Stimulated activated CD8-positive, alpha-beta memory T cell treated with anti-CD3 and anti-CD28 coated beads, Interleukin-4, amount 100 ng/mL, for 24 hours (primary cell): ENCODE results near the gene ATP23.

Experiments used
- DNase-seq: peaks from one replicate; pipeline ENCODE4 v3.0.0-alpha.2; 2020; ENCODE audit warnings: low read depth

Gene ATP23, protein sequence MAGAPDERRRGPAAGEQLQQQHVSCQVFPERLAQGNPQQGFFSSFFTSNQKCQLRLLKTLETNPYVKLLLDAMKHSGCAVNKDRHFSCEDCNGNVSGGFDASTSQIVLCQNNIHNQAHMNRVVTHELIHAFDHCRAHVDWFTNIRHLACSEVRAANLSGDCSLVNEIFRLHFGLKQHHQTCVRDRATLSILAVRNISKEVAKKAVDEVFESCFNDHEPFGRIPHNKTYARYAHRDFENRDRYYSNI

DNA sequence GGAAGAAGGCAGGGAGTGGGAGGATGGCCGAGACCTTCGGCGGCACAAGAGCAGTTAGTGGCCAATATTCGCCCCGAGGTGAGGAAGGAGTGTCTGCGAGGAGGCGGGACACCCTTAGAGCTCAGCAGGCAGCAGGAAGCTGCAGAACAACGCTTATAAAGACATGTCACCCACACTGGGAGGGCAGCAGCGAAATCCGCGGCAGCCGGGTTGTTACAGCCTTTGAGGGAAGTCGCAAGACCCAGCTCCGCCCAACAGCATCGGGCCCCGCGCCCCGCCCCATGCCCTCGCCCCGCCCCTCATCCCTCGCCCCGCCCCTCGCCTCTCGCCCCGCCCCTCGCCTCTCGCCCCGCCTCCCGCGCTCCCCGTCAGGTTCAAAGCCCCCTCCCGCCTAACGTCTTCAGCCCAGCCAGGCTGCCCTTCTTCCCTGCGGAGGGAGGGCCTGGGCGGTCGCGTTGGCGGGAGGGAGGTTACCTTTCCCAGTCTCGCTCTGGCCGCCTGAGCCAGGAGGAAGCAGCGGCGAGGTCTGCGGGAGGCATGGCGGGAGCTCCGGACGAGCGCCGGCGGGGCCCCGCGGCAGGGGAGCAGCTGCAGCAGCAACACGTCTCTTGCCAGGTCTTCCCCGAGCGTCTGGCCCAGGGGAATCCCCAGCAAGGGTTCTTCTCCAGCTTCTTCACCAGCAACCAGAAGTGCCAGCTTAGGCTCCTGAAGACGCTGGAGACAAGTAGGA lies at the start of gene ATP23:
ATP23 (plus strand) TSS at position 403 of the 730 bp plus-strand sequence; CDS start at position 538, 135 bp downstream.
- peak; percentile 74 for DNase-seq

DNA sequence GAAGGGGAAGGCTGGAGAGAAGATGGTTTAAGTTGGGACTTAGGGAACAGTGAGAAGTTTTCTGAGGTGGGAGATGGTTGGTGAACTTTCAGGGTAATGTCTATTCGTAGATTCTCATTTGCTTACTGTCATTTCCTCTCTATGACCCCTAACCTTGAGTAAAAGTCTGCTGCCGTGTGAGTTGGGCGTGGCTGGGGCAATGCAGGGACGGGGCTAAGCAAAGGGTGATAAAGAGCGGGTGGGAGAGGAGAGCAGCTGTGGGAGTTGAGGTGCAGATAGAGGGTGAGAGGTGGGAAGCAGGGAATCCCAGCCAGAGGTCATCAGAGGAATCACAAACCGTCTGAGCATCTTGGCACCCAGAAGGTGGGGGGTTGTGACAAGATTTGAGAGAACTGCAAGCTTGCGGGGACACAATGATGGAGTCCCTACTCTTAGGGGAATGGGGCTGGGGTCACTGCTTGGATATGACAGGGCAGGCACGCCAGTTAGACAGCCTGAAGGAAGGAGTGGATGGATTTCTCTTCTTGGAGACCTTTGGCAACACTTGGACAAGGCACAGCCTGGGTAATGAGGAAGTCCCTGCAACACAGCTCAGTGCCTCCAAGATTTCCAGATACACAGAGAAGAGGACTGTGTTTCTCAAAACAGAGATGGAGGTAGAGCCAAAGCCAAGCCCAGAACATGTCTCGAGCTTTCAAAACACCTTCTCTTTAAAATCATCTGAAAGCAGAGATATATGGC lies 49.0 kb upstream of the ATP23 start:
- no peak for DNase-seq

DNA sequence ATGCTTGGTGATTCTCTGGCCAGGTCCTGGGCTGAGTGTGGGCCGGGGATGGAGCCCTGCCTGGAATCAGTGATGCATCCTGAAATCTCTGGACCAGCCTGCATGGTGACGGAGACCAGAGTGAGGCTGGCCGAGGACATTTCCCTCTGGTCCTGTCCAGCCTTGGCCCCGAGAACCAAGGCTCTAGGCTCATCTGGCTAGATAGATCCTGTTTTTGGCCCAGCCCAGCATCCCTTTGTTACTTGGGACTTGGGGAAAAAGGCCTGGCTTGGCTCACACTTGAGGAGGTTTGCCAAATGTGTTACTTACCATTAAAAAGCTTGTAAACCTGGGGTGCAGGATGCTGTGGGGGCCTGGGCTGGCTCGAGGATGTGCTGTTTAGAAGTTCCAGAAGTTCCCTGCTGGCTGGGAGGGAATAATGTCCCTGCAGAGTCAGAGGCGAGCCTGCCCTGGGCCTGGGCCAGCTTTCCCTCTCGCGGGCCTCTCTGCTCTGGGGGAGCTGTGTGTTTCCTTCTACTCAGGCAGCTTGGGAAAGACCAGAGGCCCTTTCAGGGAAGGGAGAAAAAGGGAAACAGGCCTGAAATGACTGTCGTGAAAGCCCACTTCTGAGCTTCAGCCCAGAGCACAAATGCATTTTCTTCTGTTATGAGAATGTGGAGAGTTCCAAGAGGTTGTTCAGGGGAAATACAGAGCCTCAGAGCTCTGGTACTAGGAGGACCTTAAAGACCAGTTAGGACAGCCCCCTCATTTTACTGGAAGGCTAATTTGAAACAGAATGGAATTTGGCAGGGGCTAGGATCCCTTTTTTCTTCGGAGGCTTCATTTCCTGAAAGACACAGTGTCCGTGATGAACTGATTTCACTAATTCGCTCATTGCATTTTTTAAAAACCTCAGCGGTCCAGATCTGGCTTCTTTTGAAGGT lies 47.7 kb upstream of the ATP23 start:
- DNase-seq: no peak

DNA sequence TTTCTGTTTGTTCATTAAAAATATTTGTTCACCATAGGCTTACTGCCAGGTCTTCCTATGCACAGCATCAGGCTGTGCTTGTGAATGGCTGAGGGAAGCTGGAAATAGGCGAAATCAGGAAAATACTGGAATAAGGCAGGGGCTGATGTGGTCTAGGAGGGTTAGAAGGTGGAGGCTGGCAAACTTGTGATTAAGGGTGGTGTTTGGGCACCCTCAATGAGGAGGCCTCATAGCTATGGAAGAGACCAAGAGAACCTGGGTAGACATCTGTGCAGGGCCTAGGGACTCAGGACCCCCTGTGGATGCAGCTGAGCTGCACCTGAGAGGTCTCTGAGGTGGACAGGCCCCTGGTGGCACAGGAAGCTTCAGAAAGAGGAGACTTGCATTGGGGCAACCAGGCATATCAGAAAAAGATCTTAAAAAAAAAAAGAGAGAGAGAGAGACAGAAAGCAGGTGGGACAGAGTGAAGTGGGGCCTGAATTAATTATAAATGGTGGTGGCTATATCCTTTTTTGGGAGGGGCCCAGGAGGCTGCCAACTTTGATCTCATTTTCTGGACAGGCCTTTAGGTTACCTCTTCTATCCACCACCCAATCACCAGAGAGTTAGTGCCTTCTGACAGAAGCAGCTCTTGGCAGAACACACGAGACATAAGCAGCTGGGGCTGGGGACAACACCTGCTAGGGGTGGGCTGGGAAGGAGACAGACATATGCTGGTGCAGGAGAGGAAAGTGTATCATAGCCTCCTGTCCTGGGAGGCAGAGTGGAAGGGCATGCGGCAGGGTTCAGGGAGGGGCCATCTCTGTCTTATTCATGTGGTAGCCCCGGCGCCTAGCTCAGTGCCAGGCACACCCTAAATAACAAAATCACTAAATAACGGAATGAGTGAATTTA lies 46.7 kb upstream of the ATP23 start:
- no peak for DNase-seq

DNA sequence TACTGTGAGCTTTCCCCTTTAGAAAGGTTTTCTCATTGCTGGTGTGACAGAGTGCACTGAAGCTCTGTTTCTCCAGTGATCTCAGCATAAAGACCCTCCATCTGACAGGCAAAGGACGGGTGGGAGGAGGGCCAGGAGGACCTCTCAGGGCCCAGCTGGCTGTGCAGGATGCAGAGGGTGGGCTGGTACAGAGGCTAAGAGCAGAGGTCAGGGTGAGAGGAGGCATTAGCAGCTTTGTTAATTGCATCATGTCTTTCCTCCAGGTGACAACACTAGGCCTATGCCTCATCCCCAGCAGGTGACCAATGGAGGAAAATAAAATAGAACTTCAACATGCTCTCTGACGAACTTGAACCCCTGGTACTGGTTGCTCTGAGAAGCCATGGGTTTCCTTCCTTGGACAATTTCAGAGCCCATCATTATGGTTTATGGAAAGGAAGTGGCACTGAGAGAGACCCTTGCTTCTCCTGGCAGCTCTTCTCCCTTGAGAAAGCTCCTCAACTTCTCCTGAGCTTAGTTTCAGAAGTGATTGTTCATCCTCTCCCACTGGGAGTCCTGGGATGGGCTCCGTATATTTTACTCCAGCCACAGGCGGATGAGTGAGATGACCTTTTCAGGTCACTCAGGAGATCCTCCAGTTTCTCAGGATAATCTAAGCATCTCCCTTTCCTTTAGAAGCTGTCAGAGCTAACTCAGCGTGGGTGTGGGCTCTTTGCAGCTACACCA lies 45.8 kb upstream of the ATP23 start:
- no peak for DNase-seq

DNA sequence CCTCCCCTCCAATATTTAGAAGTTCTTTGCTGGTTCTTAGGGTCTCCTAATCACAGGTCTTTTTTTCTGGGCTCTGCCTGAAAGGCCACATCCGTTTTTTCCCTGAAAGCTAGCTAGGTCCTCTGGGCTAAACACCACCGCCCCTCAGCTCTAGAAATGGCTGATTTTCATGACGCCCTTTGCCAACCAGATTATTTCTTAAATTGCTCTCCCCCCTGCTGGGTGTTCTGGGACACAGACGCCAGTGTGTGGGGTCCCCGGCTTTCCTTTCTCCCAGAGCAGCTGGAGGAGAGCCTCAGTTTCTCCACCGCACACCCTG lies 45.3 kb upstream of the ATP23 start:
- no peak for DNase-seq

DNA sequence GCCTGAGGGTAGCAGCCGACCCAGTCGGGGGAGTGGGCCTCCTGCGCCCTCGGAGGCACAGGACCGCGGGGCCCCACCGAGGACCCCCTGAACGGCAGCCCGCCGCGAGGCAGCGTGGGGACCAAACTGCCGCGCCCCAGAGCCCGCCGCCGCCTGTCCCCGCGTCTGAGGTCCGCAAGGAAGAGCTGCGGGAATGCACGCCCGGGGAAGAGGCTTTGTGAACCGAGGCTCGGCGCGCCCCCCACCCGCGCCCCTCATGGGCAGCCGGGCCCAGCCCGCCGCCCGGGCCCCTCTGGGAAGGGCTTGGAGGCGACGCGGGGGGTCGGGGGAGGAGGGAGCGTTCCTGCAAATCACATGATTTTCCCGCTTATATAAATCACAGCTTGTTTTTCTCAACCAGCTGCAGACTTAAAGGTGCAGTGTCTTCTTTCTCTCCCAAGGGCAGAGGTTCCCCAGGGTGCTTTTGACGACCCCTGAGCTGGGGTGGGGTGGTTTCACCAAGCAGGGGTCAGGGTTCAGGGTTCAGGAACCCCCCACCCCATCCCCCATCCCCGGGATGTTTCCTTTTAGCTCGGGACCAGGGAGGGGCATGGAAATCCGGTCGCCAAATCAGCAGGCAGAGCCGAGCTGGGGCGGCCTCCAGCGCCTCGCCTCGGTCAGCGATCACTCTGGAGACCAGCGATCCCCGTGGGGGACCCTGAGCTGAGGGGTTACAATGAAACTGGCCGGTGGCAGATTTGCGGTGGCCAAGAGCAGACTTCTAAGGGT lies 44.7 kb upstream of the ATP23 start:
- no peak for DNase-seq

DNA sequence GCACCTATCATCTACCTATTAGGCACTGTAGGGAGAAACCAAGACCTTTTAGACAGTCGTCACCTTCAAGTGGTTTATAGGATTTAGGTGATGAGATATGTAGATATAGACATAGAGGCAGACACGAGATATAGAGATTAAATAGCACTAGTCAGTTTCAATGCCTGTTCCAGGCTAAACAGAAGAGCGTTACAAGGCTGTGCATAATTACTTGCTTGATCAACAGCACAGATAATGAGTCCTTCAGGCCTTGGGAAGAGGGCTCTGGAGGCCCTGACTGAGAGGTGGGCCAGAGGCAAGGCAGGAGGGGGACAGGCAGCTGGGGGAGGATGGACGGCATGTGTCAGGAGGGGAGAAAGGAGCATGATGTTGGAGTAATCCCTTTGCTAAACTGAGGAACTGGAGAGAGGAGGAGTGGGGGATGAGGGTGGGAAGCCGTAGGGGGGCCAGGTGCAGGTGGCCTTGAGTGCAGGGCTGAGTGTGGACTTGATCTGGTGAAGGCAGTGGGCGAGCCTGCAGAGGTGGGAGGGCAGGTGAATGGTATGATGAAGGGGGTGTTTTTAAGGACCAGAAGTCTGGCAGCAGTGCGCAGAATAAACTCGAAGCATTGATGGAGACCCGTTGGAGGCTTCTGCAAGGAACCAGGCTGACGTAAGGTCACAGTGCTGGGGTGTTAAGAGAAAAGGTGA lies 43.9 kb upstream of the ATP23 start:
- no peak for DNase-seq

DNA sequence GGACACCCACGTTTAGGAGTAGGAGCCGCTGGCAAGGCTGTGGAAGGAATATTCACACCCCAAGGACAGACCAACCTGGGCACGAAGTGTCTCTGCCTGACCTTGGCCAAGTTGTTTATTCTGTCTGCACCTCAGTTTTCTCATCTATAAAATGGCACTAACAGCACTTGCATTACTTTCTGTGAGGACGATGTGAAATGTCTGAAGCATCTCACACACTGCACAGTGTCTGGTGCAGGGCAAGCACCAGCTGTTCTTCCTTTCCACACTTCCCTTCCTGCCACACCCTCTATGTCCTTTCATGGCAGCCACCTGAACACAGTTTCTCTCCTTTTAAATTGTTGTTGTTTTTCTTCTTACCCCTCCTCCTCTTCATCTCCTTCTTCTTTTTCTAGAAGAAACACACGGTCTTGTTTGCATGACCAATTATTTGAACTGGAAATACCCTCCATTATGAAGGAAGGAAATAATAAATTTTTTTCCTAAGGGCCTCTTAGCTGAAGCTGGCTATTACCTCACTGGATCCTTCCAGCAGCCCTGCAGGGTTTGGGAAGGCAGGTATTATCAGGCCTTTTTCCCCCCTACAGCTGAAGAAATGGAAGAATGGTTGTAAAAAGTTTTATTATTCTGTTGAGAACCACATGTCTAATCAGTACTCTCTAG lies 42.9 kb upstream of the ATP23 start:
- no peak for DNase-seq

DNA sequence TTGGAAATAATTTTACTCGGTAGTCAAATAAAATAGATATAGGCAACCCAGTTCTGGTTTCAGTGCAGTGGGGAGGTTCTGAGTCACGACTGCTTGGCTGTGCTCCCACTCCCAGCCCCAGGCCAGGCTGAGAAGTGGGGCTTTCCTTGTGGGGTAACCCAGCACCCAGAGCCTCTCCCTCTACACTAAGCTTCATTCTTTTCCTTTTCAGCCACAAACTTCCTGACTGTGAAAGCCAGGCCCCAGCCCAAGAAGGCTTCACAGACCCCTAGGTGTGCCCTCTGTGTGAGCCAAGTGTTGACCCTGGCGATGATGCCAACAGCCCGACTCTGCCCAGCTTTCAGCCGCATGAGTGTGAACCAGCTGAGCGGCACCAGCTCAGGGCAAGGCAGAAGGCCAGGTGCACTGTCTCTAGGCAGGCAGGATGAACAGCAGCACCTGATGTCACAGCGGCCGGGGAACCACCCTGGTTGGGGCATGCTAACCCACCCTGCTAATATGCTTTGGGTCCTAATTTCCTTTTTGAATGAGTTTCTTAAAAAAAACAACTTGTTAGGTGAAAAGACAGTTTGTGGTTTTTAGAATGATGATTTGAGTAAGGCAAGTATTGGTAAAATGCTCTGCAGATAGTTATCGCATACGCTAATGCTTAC lies 42.2 kb upstream of the ATP23 start:
- DNase-seq: peak; percentile 64

DNA sequence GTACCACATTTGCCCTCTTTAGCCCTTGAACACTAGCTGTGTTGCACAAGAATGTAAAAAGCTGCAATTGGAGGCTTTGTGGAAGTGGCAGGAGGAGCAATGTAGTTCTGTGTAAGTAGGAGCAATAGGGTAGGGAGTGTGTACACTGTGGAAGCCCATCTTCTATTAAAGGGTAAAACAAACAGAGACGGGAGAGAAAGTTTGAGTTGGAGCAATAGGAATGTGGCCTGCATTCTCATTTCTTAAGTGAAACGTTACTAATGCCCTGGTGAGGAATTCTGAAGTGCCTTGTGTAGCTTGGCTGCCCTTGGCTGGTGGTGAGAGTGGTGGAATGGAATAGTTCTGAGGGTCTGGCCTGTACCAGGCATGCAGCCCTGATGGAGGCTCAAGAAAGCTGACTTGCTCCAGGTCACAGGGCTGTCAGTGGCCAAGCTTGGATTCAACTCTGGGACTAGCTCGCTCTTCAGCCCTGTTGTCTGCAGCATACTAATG lies 38.8 kb upstream of the ATP23 start:
- no peak for DNase-seq

DNA sequence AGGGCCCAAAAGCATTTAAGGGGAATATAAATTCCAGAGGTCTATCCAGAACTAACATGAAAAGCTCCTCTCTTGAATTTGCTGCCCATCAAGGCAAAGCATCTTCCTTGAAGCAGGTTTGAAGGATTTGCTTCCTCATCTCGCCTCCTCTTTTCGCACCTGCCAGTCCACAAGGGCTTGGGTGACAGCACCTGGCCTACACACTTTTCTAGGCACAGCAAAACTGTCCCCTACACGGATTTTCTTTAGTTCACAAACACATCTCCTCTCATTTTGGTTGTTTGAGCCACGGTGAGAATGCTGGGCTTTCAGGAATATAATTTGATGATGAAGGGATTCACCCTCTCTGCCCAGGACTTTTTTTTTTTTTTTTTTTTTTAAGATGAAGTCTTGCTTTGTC lies 36.9 kb upstream of the ATP23 start:
- no peak for DNase-seq

DNA sequence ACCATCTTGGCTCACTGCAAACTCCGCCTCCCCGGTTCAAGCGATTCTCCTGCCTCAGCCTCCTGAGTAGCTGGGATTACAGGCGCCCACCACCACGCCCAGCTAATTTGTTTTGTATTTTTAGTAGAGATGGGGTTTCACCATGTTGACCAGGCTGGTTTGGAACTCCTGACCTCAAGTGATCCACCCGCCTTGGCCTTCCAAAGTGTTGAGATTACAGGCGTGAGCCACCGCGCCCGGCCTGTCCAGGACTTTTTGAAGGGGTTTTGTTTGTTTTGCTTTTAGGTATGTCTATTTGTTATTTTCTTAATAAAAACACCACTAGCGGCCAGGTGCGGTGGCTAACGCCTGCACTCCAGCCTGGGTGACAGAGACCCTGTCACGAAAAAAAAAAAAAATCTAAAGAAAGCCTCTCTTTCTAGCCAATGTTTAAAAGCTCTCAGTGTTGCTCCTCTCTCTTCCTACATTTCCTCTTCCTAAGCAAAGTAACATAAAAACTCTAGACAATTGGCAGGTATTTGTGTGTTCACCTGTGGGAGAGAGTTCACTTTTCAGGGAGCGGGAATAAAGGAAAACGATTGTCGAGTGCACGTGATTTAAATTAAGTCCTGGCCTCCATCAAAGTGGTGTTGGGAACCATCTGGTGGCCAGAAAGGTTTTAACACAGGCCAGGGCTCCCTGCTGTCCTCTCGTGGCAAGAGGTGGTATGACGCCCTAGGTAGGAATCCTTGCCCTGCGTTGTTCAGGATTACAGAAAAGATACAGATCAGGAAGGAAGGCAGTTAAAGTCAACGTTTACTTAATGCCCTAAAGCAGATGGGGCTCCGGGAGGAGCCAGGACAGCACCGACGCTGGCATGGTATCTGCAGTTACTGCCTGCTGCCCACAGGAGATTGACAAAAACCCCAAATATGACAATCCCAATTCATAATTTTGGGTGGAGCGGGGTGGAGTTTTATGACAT lies 36.2 kb upstream of the ATP23 start:
- peak; percentile 75 for DNase-seq

DNA sequence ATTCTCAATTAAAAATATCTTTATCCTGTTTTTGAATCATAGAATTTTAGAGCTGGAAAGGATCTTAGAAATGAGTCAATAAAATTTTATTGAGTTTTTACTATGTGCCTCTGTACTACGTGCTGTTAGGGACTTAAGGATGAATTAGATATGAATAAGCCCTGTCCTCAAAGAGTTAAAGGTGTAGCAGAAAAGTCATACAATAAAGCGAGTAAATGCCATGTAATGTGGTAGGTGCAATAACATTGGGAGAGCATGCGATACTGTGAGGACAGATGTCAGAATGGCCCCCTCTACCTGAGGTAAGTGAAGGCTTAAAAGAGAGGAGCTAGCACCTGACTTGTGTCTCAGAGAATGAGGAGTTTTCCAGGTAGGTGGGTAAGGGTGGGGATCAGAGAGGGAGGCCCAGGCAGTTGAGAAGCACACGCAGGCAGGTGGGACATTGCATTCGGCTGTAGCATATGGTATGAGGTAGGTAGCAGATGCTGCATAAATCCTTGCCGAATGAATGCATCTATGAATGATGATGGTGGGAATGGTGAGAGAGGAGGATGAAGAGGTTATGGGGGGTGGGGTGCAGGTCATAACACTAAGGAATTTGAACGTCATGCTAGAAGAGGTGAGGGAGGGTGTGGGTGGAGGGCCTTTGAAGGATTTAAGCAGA lies 35.4 kb upstream of the ATP23 start:
- no peak for DNase-seq

DNA sequence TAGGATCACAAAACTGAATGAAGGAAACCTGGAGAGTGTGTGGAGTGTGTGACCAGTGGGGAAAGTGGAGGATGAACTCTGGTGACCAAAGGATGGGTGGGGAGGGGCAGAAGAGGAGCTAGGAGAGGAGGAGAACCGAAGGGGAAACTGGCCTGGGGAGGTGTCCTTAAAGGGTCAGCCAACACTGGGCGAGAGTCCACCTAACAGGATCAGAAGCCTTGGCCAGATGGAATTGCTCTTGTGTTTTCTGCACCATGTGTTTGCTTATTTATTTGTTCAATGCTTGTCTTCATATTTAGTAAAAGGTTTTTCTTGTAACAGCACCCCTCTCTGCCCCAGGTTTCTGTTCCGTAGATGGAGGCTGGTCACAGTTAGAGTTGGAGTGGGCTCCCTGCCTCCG lies 34.5 kb upstream of the ATP23 start:
- no peak for DNase-seq

DNA sequence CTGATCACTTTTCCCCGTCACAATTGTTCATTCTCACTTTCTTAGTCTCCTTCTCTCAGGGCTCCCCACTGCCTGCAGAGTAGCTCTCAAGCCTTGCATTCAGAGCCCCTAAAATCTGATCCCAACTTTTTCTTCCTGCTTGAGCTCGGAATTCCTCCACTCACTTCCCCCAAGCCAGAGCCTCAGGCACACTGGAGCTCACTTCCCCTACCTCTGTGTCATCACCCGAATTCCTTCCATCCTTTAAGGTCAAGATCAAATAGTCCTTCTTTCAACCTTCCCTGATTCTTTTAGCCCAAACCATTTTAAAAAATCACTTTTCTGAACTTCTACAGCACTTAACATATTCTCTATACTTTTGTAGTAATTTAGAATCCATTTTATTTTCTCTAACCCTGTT lies 34.1 kb upstream of the ATP23 start:
- DNase-seq: no peak
